A549 (cell line): Measurements from ENCODE around the gene IFIH1.

Experiments used
- CTCF ChIP-seq: fragments of >200 bp; sonication (Bioruptor Twin); formaldehyde crosslinking; IDR thresholded peaks from 3 replicates; pipeline ENCODE4 v1.5.1; 2016
- HEYL ChIP-seq: fragments of 250-450 bp; sonication (Bioruptor Pico); IDR thresholded peaks from 2 replicates; pipeline ENCODE4 v1.8.0; 2021; ENCODE audit warnings: mild to moderate bottlenecking, moderate library complexity
- JUNB ChIP-seq: fragments of >200 bp; sonication (Bioruptor Twin); formaldehyde crosslinking; IDR thresholded peaks from 2 replicates; pipeline ENCODE4 v1.6.1; 2016
- KDM1A ChIP-seq: fragments of 200-600 bp; sonication (generic); IDR thresholded peaks from 2 replicates; pipeline ENCODE4 v1.6.1; 2016; ENCODE audit warnings: low read depth, mild to moderate bottlenecking
- POLR2A ChIP-seq: IDR thresholded peaks from 2 replicates; pipeline ENCODE4 v1.6.1; 2012; ENCODE audit warnings: mild to moderate bottlenecking, low read length
- RAD21 ChIP-seq, 2 experiments: fragments of >200 bp in 1 of 2; sonication (Bioruptor Twin) in 1 of 2; formaldehyde crosslinking in 1 of 2; IDR thresholded peaks in 1 of 2; conservative IDR thresholded peaks in 1 of 2; 2 replicates in 1 of 2; 3 replicates in 1 of 2; pipeline ENCODE4 v1.6.1; 2012 to 2018; ENCODE audit warnings: inconsistent platforms in 1 of 2
- RCOR1 ChIP-seq: fragments of 150-350 bp; IDR thresholded peaks from 2 replicates; pipeline ENCODE4 v1.6.1; 2014; ENCODE audit warnings: antibody characterized with exemption, low read length, low read depth
- REST ChIP-seq: fragments of 200-600 bp; sonication (generic); IDR thresholded peaks from 2 replicates; pipeline ENCODE4 v1.6.1; 2016; ENCODE audit warnings: antibody characterized with exemption, mild to moderate bottlenecking, moderate library complexity

DNA sequence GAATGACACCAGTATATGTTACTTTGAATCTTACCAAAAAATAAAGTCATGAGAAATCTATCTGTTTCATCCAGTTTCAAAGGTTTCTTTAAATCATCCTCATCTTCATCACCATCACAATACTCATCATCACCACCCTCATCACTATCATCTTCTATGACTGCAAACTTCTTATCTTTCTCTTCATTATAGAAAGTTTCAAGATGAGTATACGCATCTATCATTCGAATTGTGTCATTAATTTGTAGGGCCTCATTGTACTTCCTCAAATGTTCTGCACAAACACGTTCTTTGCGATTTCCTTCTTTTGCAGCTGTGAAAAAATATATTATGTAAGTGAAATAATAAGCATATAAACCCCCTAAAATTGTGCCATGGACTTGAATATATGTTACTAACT, 41.1 kb downstream of the IFIH1 start:
- TF ChIP-seq CTCF (no peak), HEYL (no peak), RAD21 (conservative IDR thresholded peaks at IDR 0.05 in 1 of 2, IDR thresholded peaks at IDR 0.05 in 1 of 2) (no peak), RCOR1 (no peak), JUNB (no peak), POLR2A (no peak), REST (no peak), KDM1A (no peak)
